ENCODE data around the gene GPR153. TPM values are rescaled to one million over a fixed set of nuclear protein-coding genes. Genes with fewer than 3 reads are reported as not detected.

The GPR153 gene
- polyA plus RNA-seq, 1 donor from 2014 or later, result 26.9 TPM

DNA sequence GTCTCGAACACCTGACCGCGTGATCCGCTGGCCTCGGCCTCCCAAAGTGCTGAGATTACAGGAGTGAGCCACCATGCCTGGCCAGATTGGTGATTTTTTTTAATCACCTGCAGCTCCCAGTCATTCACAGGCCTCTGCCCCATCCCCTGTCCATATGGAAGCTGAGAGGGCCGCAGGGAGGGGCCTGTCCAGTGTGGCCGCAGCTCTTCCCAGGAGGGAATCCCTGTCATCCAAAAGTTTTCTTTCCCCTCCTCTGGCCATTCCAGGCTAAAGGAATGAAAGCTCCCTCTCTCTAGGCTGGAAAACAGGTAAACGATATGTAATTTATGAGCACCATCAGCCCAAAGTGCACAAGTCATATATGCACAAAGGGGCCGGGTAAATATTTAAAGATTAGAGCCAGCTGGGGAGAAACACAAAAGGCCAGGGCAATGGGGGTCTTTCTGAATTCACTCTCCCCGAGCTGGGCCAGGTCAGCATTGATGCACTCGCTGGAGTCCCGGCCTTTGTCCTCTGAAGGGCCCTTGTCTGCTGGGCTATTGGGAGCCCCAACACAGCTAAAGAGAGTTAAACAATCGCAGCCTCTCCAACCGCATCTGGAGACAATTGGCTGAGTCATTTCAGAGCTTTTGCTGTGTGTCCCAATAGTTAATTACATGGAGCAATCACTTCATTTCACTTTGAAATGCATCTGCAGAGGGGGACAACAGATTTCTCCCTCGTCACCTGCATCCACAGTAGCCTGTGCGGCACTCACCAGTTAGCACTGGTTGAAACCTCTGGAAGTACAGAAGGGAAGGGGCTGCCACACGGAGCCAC, 20.7 kb downstream of the GPR153 start:
- Histone ChIP-seq H3K9me3 (ENCODE audit: low read length) (no peaks in the 10 kb centered on the region), H3K4me3 (ENCODE audit: low read length) (no peak overlapping the region), H3F3A (ENCODE audit: insufficient read depth, low read length, poor library complexity, severe bottlenecking) (no peaks in the 10 kb centered on the region), H3K27me3 (ENCODE audit: insufficient read depth, low read depth, low read length) (peaks cover 56% of the 10 kb centered on the region), H2AFZ (ENCODE audit: low read depth, low read length) (no peak overlapping the region), H3K4me2 (ENCODE audit: low read length) (no peak overlapping the region), H3K9me2 (ENCODE audit: insufficient read depth, low read length) (no peaks in the 10 kb centered on the region), H4K20me1 (ENCODE audit: insufficient read depth) (no peaks in the 10 kb centered on the region), H3K36me3 (ENCODE audit: insufficient read depth, low read length) (no peaks in the 10 kb centered on the region), H3K79me2 (replicated peaks; ENCODE audit: insufficient read depth, low read length) (peaks cover 3% of the 10 kb centered on the region), H3K27ac (ENCODE audit: low read length) (no peak overlapping the region), H3K9ac (ENCODE audit: low read length) (no peak overlapping the region)
- TF ChIP-seq TAF1 (IDR thresholded peaks at IDR 0.05; ENCODE audit: low read depth) (no peak), SMC3 (conservative IDR thresholded peaks at IDR 0.05; ENCODE audit: poor library complexity) (no peak), POLR2AphosphoS5 (IDR thresholded peaks at IDR 0.05) (no peak), EZH2 (IDR thresholded peaks at IDR 0.05; ENCODE audit: borderline replicate concordance, insufficient read depth, low read length, poor library complexity, severe bottlenecking) (no peak), RAD21 (conservative IDR thresholded peaks at IDR 0.05) (no peak), EP300 (conservative IDR thresholded peaks at IDR 0.05; ENCODE audit: poor library complexity, severe bottlenecking) (no peak), MXI1 (conservative IDR thresholded peaks at IDR 0.05; ENCODE audit: poor library complexity, severe bottlenecking) (no peak)
- TF ChIP-seq, protein P1, sequence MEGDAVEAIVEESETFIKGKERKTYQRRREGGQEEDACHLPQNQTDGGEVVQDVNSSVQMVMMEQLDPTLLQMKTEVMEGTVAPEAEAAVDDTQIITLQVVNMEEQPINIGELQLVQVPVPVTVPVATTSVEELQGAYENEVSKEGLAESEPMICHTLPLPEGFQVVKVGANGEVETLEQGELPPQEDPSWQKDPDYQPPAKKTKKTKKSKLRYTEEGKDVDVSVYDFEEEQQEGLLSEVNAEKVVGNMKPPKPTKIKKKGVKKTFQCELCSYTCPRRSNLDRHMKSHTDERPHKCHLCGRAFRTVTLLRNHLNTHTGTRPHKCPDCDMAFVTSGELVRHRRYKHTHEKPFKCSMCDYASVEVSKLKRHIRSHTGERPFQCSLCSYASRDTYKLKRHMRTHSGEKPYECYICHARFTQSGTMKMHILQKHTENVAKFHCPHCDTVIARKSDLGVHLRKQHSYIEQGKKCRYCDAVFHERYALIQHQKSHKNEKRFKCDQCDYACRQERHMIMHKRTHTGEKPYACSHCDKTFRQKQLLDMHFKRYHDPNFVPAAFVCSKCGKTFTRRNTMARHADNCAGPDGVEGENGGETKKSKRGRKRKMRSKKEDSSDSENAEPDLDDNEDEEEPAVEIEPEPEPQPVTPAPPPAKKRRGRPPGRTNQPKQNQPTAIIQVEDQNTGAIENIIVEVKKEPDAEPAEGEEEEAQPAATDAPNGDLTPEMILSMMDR (IDR thresholded peaks at IDR 0.05; ENCODE audit: poor library complexity, severe bottlenecking), result no peak
- TF ChIP-seq, protein P2, sequence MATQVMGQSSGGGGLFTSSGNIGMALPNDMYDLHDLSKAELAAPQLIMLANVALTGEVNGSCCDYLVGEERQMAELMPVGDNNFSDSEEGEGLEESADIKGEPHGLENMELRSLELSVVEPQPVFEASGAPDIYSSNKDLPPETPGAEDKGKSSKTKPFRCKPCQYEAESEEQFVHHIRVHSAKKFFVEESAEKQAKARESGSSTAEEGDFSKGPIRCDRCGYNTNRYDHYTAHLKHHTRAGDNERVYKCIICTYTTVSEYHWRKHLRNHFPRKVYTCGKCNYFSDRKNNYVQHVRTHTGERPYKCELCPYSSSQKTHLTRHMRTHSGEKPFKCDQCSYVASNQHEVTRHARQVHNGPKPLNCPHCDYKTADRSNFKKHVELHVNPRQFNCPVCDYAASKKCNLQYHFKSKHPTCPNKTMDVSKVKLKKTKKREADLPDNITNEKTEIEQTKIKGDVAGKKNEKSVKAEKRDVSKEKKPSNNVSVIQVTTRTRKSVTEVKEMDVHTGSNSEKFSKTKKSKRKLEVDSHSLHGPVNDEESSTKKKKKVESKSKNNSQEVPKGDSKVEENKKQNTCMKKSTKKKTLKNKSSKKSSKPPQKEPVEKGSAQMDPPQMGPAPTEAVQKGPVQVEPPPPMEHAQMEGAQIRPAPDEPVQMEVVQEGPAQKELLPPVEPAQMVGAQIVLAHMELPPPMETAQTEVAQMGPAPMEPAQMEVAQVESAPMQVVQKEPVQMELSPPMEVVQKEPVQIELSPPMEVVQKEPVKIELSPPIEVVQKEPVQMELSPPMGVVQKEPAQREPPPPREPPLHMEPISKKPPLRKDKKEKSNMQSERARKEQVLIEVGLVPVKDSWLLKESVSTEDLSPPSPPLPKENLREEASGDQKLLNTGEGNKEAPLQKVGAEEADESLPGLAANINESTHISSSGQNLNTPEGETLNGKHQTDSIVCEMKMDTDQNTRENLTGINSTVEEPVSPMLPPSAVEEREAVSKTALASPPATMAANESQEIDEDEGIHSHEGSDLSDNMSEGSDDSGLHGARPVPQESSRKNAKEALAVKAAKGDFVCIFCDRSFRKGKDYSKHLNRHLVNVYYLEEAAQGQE (IDR thresholded peaks at IDR 0.05; ENCODE audit: borderline replicate concordance), result no peak

DNA sequence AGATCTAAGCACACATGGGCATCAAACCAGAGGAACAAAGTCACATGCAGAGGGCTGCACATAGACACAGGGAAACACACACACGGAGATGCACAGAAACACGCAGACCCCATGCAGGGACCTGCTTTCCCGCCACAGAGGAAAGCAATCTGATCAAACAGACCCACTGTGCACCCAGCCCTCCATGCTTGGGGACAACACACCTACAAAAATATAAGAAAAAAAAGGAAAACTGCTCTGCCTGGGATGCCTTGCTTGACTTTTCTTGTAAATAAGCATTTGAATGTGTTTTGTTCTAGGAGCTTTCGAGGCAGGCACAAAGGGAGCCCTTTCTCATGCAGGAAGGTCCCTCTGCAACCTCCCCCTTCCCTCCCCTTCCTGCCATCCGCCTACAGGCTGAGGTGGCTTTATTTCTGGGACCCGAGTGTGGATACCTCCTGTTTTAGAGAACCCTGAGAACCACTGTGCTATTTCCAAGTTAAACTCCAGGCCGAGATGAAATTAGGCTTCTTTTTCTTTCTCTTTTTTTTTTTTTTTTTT, 21.6 kb downstream of the GPR153 start:
- no peak for TF ChIP-seq EZH2 (IDR thresholded peaks at IDR 0.05; ENCODE audit: borderline replicate concordance, insufficient read depth, low read length, poor library complexity, severe bottlenecking)
- TF ChIP-seq, protein P2 (IDR thresholded peaks at IDR 0.05; ENCODE audit: borderline replicate concordance), result no peak
- no peak for TF ChIP-seq POLR2AphosphoS5 (IDR thresholded peaks at IDR 0.05)
- TF ChIP-seq, protein P1 (IDR thresholded peaks at IDR 0.05; ENCODE audit: poor library complexity, severe bottlenecking), result no peak
- no peak for TF ChIP-seq MXI1 (conservative IDR thresholded peaks at IDR 0.05; ENCODE audit: poor library complexity, severe bottlenecking)
- no peak for TF ChIP-seq RAD21 (conservative IDR thresholded peaks at IDR 0.05)
- no peak for TF ChIP-seq TAF1 (IDR thresholded peaks at IDR 0.05; ENCODE audit: low read depth)
- TF ChIP-seq SMC3 (conservative IDR thresholded peaks at IDR 0.05; ENCODE audit: poor library complexity), result no peak
- no peak for TF ChIP-seq EP300 (conservative IDR thresholded peaks at IDR 0.05; ENCODE audit: poor library complexity, severe bottlenecking)
- Histone ChIP-seq H3K9me2 (ENCODE audit: insufficient read depth, low read length) (no peaks in the 10 kb centered on the region), H4K20me1 (ENCODE audit: insufficient read depth) (no peaks in the 10 kb centered on the region), H3F3A (ENCODE audit: insufficient read depth, low read length, poor library complexity, severe bottlenecking) (no peaks in the 10 kb centered on the region), H3K79me2 (replicated peaks; ENCODE audit: insufficient read depth, low read length) (peaks cover 11% of the 10 kb centered on the region), H2AFZ (ENCODE audit: low read depth, low read length) (no peak overlapping the region), H3K4me2 (ENCODE audit: low read length) (no peak overlapping the region), H3K4me3 (ENCODE audit: low read length) (no peak overlapping the region), H3K9ac (ENCODE audit: low read length) (no peak overlapping the region), H3K27ac (ENCODE audit: low read length) (no peak overlapping the region), H3K36me3 (ENCODE audit: insufficient read depth, low read length) (no peaks in the 10 kb centered on the region), H3K27me3 (ENCODE audit: insufficient read depth, low read depth, low read length) (peaks cover 50% of the 10 kb centered on the region), H3K9me3 (ENCODE audit: low read length) (no peaks in the 10 kb centered on the region)

All from neural cell (in vitro differentiated cells).